H9 (cell line): ENCODE data around the gene NPBWR2. TPM values are rescaled to one million over a fixed set of nuclear protein-coding genes. Genes with fewer than 3 reads are reported as not detected.

Experiments used
- DNase-seq: peaks from one replicate; pipeline ENCODE4 v3.0.0-alpha.2; 2017
- H2AFZ ChIP-seq: one replicate; pipeline ENCODE4 v1.6.1; 2013; ENCODE audit warnings: mild to moderate bottlenecking, low read length, control low read depth, moderate library complexity
- H2AK5ac ChIP-seq: 2 replicates; pipeline ENCODE4 v1.6.1; 2013; ENCODE audit warnings: low read length, control low read depth, mixed read lengths; ENCODE audit not compliant: insufficient read length
- H2BK120ac ChIP-seq: one replicate; pipeline ENCODE4 v1.6.1; 2013; ENCODE audit warnings: low read depth, mild to moderate bottlenecking, low read length, control low read depth, inconsistent platforms; ENCODE audit not compliant: poor library complexity, severe bottlenecking
- H2BK12ac ChIP-seq: 2 replicates; pipeline ENCODE4 v1.6.1; 2013; ENCODE audit warnings: low read length, control low read depth, mixed read lengths, low read depth; ENCODE audit not compliant: insufficient read length
- H2BK15ac ChIP-seq: 2 replicates; pipeline ENCODE4 v1.6.1; 2013; ENCODE audit warnings: low read depth, low read length, control low read depth
- H2BK20ac ChIP-seq: one replicate; pipeline ENCODE4 v1.6.1; 2013; ENCODE audit warnings: low read depth, mild to moderate bottlenecking, low read length, control low read depth, inconsistent platforms; ENCODE audit not compliant: poor library complexity, severe bottlenecking
- H2BK5ac ChIP-seq: 2 replicates; pipeline ENCODE4 v1.6.1; 2013; ENCODE audit warnings: low read length, control low read depth, mixed read lengths; ENCODE audit not compliant: insufficient read length
- H3K14ac ChIP-seq: 2 replicates; pipeline ENCODE4 v1.6.1; 2013; ENCODE audit warnings: low read length, control low read depth; ENCODE audit not compliant: insufficient read depth
- H3K18ac ChIP-seq: 2 replicates; pipeline ENCODE4 v1.6.1; 2013; ENCODE audit warnings: low read depth, mild to moderate bottlenecking, mixed read lengths, low read length, control low read depth; ENCODE audit not compliant: insufficient read length
- H3K23ac ChIP-seq: 2 replicates; pipeline ENCODE4 v1.6.1; 2013; ENCODE audit warnings: low read length, control low read depth, mixed read lengths, low read depth; ENCODE audit not compliant: insufficient read length
- H3K23me2 ChIP-seq: 2 replicates; pipeline ENCODE4 v1.6.1; 2013; ENCODE audit warnings: low read depth, mild to moderate bottlenecking, mixed read lengths, low read length, control low read depth; ENCODE audit not compliant: insufficient read length, poor library complexity, severe bottlenecking
- H3K27ac ChIP-seq: 2 replicates; pipeline ENCODE4 v1.5.1; 2013; ENCODE audit warnings: low read length, control low read depth, mixed read lengths, low read depth; ENCODE audit not compliant: insufficient read length
- H3K27me3 ChIP-seq: 2 replicates; pipeline ENCODE4 v1.6.1; 2013; ENCODE audit warnings: low read length, control low read depth, inconsistent platforms; ENCODE audit not compliant: insufficient read depth
- H3K4ac ChIP-seq: 2 replicates; pipeline ENCODE4 v1.6.1; 2013; ENCODE audit warnings: low read depth, mild to moderate bottlenecking, control low read depth, inconsistent platforms, low read length, moderate library complexity
- H3K4me1 ChIP-seq: 2 replicates; pipeline ENCODE4 v1.6.1; 2013; ENCODE audit warnings: low read length, control low read depth, inconsistent platforms; ENCODE audit not compliant: insufficient read depth
- H3K4me2 ChIP-seq: 2 replicates; pipeline ENCODE4 v1.6.1; 2013; ENCODE audit warnings: low read length, control low read depth, mixed read lengths; ENCODE audit not compliant: insufficient read length, insufficient read depth
- H3K56ac ChIP-seq: 2 replicates; pipeline ENCODE4 v1.6.1; 2013; ENCODE audit warnings: low read depth, mild to moderate bottlenecking, mixed read lengths, low read length, control low read depth; ENCODE audit not compliant: insufficient read length
- H3K79me1 ChIP-seq: 2 replicates; pipeline ENCODE4 v1.6.1; 2013; ENCODE audit warnings: low read depth, mild to moderate bottlenecking, moderate library complexity, low read length, control low read depth, inconsistent platforms; ENCODE audit not compliant: insufficient read depth, poor library complexity, severe bottlenecking
- H3K79me2 ChIP-seq: 2 replicates; pipeline ENCODE4 v1.6.1; 2013; ENCODE audit warnings: low read length, control low read depth, inconsistent platforms; ENCODE audit not compliant: insufficient read depth
- H3K9ac ChIP-seq: 2 replicates; pipeline ENCODE4 v1.6.1; 2013; ENCODE audit warnings: low read length, control low read depth, mixed read lengths; ENCODE audit not compliant: insufficient read length; ENCODE audit errors: extremely low read depth
- H3K9me3 ChIP-seq: one replicate; pipeline ENCODE4 v1.6.1; 2013; ENCODE audit warnings: low read depth, low read length, inconsistent platforms; ENCODE audit not compliant: control insufficient read depth
- H3T11ph ChIP-seq: one replicate; pipeline ENCODE4 v1.6.1; 2013; ENCODE audit warnings: mild to moderate bottlenecking, low read length, control low read depth, inconsistent platforms
- H4K20me1 ChIP-seq: one replicate; pipeline ENCODE4 v1.6.1; 2013; ENCODE audit not compliant: control insufficient read depth, insufficient read length, insufficient read depth
- H4K5ac ChIP-seq: 2 replicates; pipeline ENCODE4 v1.6.1; 2013; ENCODE audit warnings: low read depth, mild to moderate bottlenecking, mixed read lengths, low read length, control low read depth; ENCODE audit not compliant: insufficient read length
- H4K8ac ChIP-seq: replicated peaks from 2 replicates; pipeline ENCODE4 v1.6.1; 2013; ENCODE audit warnings: low read length, control low read depth, mixed read lengths, low read depth; ENCODE audit not compliant: insufficient read length
- H4K91ac ChIP-seq: 2 replicates; pipeline ENCODE4 v1.6.1; 2013; ENCODE audit warnings: low read depth, mild to moderate bottlenecking, moderate library complexity, mixed read lengths, low read length, control low read depth; ENCODE audit not compliant: insufficient read length
- H3K27ac Mint-ChIP-seq, 3 experiments: 2 replicates in 2 of 3; 3 replicates in 1 of 3; pipeline ENCODE4 v1.8.0; 2020 to 2021; ENCODE audit warnings: mixed read lengths in 3 of 3, mild to moderate bottlenecking in 1 of 3, moderate library complexity in 1 of 3
- H3K27me3 Mint-ChIP-seq: 2 replicates; pipeline ENCODE4 v1.8.0; 2021; ENCODE audit warnings: low read depth, mild to moderate bottlenecking, moderate library complexity, mixed read lengths
- H3K36me3 Mint-ChIP-seq, 3 experiments: 2 replicates in 2 of 3; 3 replicates in 1 of 3; pipeline ENCODE4 v1.8.0; 2020 to 2021; ENCODE audit warnings: low read depth in 3 of 3, mixed read lengths in 3 of 3; ENCODE audit not compliant: insufficient read depth in 1 of 3
- H3K4me1 Mint-ChIP-seq, 2 experiments: 2 replicates each; pipeline ENCODE4 v1.8.0; 2020; ENCODE audit warnings: mixed read lengths in 2 of 2
- H3K4me3 Mint-ChIP-seq, 2 experiments: 2 replicates in 1 of 2; 3 replicates in 1 of 2; pipeline ENCODE4 v1.8.0; 2020 to 2021; ENCODE audit warnings: mild to moderate bottlenecking in 2 of 2, mixed read lengths in 2 of 2, moderate library complexity in 1 of 2
- H3K9me3 Mint-ChIP-seq, 2 experiments: 2 replicates in 1 of 2; 3 replicates in 1 of 2; pipeline ENCODE4 v1.8.0; 2020; ENCODE audit warnings: mild to moderate bottlenecking in 2 of 2, mixed read lengths in 2 of 2, moderate library complexity in 1 of 2
- CTCF ChIP-seq: fragments of 200-600 bp; sonication (generic); conservative IDR thresholded peaks from 3 replicates; pipeline ENCODE4 v1.8.0; 2021; ENCODE audit warnings: antibody characterized with exemption, mild to moderate bottlenecking
- WGBS: extraction: QIAGEN DNeasy Blood & Tissue Kit; methylation state at CpG from one replicate; pipeline ENCODE4 v1.1.7; 2013; ENCODE audit warnings: missing lambda C conversion rate, low lambda C conversion rate, mixed read lengths; ENCODE audit not compliant: insufficient read length; ENCODE audit errors: extremely low coverage; 5-methylcytosine and 5-hydroxymethylcytosine counted together
- total RNA-seq: library from RNA; stranded (reverse); gene quantifications from 2 replicates; pipeline ENCODE4 v1.2.1, GENCODE V29; 2021

The NPBWR2 gene
- total RNA-seq, 1 experiment from 2014 or later = not detected

GRCh38 chr20:64113796-64114355, 6.5 kb upstream of the NPBWR2 start:
- no peak for TF ChIP-seq CTCF
- no peak for DNase-seq
- no peaks in the 10 kb centered on the region for H3K27me3 ChIP-seq
- H4K5ac ChIP-seq = no peak overlapping the region
- no peaks in the 10 kb centered on the region for H3K4me1 Mint-ChIP-seq
- H2BK20ac ChIP-seq = no peak overlapping the region
- H3K9me3 Mint-ChIP-seq = no peaks in the 10 kb centered on the region
- no peak overlapping the region for H2BK120ac ChIP-seq
- no peak overlapping the region for H3K4me2 ChIP-seq
- WGBS = no CpG with 5 or more reads among the region's 13 CpGs
- H3K23ac ChIP-seq = no peak overlapping the region
- H3K14ac ChIP-seq = no peak overlapping the region; the same call in 1 of the 2 replicates
- H3K27ac ChIP-seq = no peak overlapping the region
- H3K9me3 ChIP-seq = no peaks in the 10 kb centered on the region
- H3K79me1 ChIP-seq = no peaks in the 10 kb centered on the region
- H3K27me3 Mint-ChIP-seq = 0 out of 2 replicates have a peak, but pooled peaks cover 2% of the 10 kb centered on the region
- no peak overlapping the region for H2AFZ ChIP-seq
- peaks cover 3% of the 10 kb centered on the region for H4K20me1 ChIP-seq
- no peak overlapping the region for H2BK12ac ChIP-seq
- H3K18ac ChIP-seq = no peak overlapping the region
- no peaks in the 10 kb centered on the region for H3K79me2 ChIP-seq
- no peak overlapping the region for H3K4me3 Mint-ChIP-seq
- H3K36me3 Mint-ChIP-seq = no peaks in the 10 kb centered on the region
- no peak overlapping the region for H2AK5ac ChIP-seq
- no peak overlapping the region for H3K9ac ChIP-seq
- H4K91ac ChIP-seq = no peak overlapping the region
- H2BK5ac ChIP-seq = no peak overlapping the region
- H3K4me1 ChIP-seq = no peaks in the 10 kb centered on the region
- H3K23me2 ChIP-seq = no peaks in the 10 kb centered on the region
- H2BK15ac ChIP-seq = no peak overlapping the region
- H4K8ac ChIP-seq = no peak overlapping the region
- no peak overlapping the region for H3T11ph ChIP-seq
- no peak overlapping the region for H3K27ac Mint-ChIP-seq
- H3K4ac ChIP-seq = no peak overlapping the region
- no peak overlapping the region for H3K56ac ChIP-seq
